ENCODE results near the gene LRRC4C. TPM values are rescaled to one million over a fixed set of nuclear protein-coding genes. Genes with fewer than 3 reads are reported as not detected.

The LRRC4C gene
- total RNA-seq (2014; rRNA removed; shearing (Covaris generic)) = 0.06 TPM in 1 of 2 replicates, not detected in the other

DNA sequence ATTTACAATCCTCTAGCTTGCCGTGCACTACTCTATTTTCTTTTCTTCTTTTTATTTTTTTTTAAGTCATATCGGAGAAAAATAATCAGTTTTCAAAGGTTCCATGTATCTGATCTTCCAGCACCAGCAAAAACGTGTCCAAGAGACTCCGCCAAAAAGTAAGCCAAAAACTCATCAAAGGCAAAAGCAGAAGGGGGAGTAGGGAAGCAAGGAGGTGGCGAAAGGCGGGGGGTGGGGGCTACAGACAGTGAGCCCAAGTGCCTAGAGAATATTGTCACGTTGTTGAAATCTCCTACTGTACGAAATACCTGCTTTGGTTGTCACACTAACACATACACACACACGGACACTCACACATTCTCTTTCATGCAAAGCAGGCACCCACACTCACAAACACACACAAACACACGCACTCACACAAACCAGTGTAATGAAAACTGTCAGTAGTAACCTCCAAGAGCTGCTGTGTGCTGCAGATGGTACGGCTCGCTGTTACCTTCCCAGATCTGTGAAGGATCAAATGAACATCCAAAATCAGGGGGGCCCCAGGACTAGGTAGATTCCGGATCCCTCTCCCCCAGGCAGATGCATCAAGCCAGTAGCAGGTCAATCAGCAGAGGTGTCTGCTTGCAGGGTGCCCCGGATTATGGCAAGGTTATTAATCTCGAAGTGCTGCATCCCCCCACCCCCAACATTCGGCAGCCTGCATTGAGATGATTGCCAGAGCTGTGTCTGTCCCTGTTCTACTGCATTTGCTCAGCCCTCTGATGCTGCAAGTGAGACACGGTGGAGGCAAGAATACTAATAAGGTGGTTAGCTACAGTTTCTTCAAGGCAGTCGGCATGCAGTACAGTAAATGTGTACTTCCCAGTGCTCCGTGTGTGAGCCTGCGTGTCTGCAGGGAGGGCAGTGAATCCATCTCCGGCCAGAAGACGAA, at the start of gene LRRC4C:
Gene LRRC4C, minus strand, starts transcription at position 188 of the 937 bp plus-strand sequence.
- no peaks in the 10 kb centered on the region for H3K4me1 ChIP-seq
- no peak within 1 kb of the TSS for H3K4me3 ChIP-seq
- no peaks in the 10 kb centered on the region for H3K27me3 ChIP-seq
- no peaks in the 10 kb centered on the region for H3K36me3 ChIP-seq
- no peak within 1 kb of the TSS for H3K27ac ChIP-seq
- H3K9me3 ChIP-seq (replicated peaks) = no peaks in the 10 kb centered on the region
- DNase-seq = no peak

DNA sequence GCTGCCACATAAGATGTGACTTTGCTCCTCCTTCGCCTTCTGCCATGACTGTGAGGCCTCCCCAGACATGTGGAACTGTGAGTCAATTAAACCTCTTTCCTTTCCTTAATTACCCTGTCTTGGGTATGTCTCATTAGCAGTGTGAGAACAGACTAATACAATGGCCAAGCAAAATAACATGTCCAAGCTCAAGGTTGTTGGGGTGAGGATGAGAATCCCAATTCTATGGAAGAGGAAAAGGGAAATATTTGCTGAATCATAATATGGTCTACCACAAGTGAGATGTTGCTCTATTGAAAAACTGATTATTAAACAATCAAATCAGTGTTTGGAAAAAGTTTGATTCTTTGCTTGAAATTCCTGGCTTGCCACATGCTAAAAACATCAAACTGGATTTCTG, 48.7 kb upstream of the LRRC4C start:
- H3K27me3 ChIP-seq = no peaks in the 10 kb centered on the region
- no peak for DNase-seq
- H3K4me3 ChIP-seq = no peak overlapping the region
- H3K4me1 ChIP-seq = no peaks in the 10 kb centered on the region
- H3K9me3 ChIP-seq (replicated peaks) = no peaks in the 10 kb centered on the region
- no peak overlapping the region for H3K27ac ChIP-seq
- H3K36me3 ChIP-seq = no peaks in the 10 kb centered on the region

DNA sequence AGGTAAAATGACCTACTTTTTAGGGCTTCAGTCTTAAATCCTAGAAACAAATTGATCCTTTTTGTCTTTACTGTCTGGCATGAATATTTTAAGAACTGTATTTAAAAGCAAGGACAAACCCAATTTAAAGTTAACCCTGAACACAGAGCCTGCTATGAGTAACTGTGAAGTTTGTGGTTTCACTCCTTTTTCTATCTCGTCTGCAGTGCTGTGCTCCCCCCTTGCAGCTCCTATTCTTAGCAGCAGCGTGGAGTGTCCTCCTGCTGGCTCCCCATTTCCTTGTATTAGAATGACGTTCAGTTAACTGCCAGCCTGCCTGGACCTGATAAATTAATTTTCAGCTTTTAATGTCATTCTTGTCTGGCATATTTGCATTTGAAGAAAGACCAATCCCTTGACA, 40.0 kb upstream of the LRRC4C start:
- H3K4me1 ChIP-seq = no peaks in the 10 kb centered on the region
- H3K36me3 ChIP-seq = no peaks in the 10 kb centered on the region
- no peak overlapping the region for H3K27ac ChIP-seq
- no peaks in the 10 kb centered on the region for H3K27me3 ChIP-seq
- DNase-seq = no peak
- no peak overlapping the region for H3K4me3 ChIP-seq
- H3K9me3 ChIP-seq (replicated peaks) = no peaks in the 10 kb centered on the region

DNA sequence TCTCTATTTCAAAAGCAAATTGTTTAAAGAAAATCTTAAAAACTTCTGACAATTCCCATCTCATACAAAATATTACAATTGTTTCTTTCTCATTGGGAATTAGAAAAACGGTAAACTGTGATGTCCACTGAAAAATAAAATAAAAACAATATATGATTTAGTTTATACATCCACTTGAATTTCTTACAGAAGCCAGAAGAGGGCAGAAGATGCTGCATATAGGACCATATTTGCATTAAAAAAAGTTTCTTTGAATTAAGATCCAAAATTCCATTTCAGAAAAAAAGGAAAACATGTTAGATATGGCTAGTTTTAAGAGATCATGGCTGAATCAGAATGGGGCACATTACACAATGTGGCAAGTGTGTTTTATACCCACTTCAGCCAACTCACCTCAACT, 39.3 kb upstream of the LRRC4C start:
- H3K27ac ChIP-seq = no peak overlapping the region
- H3K4me1 ChIP-seq = no peaks in the 10 kb centered on the region
- no peaks in the 10 kb centered on the region for H3K36me3 ChIP-seq
- no peaks in the 10 kb centered on the region; the same call in 1 of the 2 replicates for H3K27me3 ChIP-seq
- no peaks in the 10 kb centered on the region for H3K9me3 ChIP-seq (replicated peaks)
- H3K4me3 ChIP-seq = no peak overlapping the region
- peak in 1 of 2 experiments; percentile 12 for DNase-seq

DNA sequence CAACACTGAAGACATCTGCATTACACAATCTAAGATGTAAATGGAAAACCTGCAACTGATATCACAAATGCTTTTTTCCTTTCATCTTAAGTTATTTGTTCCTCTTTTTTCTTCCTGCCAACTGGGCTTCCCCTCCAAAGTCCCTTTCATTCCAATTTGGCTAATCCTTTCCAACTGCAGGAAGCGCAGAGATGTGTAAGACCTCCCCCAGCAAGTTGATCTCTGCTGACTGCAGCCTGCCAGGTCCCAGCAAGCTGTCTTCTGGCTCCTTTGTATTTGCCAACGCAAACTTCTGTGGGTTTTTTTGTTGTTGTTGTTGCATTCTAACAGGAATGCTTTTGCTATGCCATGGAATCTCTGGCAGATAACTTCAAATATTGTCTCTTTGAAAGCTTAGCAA, 38.5 kb upstream of the LRRC4C start:
- no peak overlapping the region for H3K27ac ChIP-seq
- H3K9me3 ChIP-seq (replicated peaks) = no peaks in the 10 kb centered on the region
- DNase-seq = peak in 1 of 2 experiments; percentile 6
- no peaks in the 10 kb centered on the region for H3K36me3 ChIP-seq
- H3K4me1 ChIP-seq = no peaks in the 10 kb centered on the region
- no peaks in the 10 kb centered on the region; the same call in 1 of the 2 replicates for H3K27me3 ChIP-seq
- no peak overlapping the region for H3K4me3 ChIP-seq

DNA sequence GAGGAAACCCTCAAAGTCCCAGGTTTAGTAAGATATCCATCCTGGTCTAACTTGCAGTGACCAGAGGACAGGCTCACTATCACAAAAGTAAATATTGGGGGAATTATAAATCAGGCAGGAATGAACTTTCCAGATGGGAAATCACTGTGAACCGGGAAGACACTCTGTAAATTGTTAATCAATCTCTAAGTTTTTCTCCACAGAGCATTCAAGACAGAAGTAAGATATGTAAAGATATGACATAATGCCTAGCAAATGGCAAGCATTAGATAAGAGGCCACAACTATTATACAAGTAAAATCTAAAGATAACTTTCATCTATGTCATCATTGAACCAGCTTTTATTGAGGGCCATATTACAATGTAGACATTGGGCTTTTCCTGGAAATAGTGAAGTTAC, 35.3 kb upstream of the LRRC4C start:
- no peaks in the 10 kb centered on the region; the same call in 1 of the 2 replicates for H3K27me3 ChIP-seq
- no peak overlapping the region for H3K27ac ChIP-seq
- no peaks in the 10 kb centered on the region for H3K9me3 ChIP-seq (replicated peaks)
- DNase-seq = no peak
- no peak overlapping the region for H3K4me3 ChIP-seq
- H3K36me3 ChIP-seq = no peaks in the 10 kb centered on the region
- H3K4me1 ChIP-seq = no peaks in the 10 kb centered on the region

DNA sequence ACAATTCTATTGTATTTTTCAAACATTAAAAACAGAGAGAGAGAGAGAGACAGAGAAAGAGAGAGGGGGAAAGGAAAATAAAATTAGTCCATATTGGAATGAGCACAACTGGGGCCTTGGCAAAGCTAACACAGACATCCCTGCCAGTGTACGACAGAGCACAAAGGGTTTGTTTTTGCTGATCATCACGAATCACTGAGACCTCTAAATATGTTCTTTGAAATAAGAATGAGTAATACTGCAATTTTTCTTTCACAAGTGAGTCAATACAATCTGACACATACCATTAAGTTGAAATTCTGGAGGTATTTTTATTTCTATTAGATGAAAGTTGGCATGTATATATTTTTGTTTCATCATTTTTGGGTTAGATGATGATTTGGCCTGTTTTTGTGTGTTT, 27.0 kb upstream of the LRRC4C start:
- Histone ChIP-seq H3K9me3 (replicated peaks) (no peaks in the 10 kb centered on the region), H3K27me3 (peaks cover 16% of the 10 kb centered on the region), H3K4me3 (no peak overlapping the region), H3K27ac (no peak overlapping the region), H3K36me3 (no peaks in the 10 kb centered on the region), H3K4me1 (no peaks in the 10 kb centered on the region)
- DNase-seq = no peak

DNA sequence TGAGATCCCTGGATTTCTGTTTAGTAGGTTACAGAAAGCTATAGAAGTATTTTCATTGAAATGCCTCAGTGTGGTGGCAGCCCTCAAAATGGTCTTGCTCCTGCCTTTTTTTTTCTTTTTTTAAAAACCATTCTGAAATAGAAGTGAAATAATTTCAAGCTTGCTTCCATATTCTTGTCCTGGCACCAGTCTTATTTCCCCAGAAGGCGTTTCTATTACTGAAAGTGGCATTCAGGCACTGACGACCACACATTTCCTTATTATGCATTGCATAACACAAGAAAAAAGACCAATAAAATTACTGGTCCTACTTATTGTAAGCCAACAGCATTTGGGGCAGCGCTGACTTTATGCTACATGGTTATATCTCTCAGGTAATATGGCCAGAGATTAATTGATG, 24.5 kb upstream of the LRRC4C start:
- Histone ChIP-seq H3K36me3 (no peaks in the 10 kb centered on the region), H3K27ac (no peak overlapping the region), H3K27me3 (peaks cover 16% of the 10 kb centered on the region), H3K4me1 (no peaks in the 10 kb centered on the region), H3K9me3 (replicated peaks) (peaks cover 3% of the 10 kb centered on the region; the same call in 1 of the 2 replicates), H3K4me3 (no peak overlapping the region)
- DNase-seq = no peak

DNA sequence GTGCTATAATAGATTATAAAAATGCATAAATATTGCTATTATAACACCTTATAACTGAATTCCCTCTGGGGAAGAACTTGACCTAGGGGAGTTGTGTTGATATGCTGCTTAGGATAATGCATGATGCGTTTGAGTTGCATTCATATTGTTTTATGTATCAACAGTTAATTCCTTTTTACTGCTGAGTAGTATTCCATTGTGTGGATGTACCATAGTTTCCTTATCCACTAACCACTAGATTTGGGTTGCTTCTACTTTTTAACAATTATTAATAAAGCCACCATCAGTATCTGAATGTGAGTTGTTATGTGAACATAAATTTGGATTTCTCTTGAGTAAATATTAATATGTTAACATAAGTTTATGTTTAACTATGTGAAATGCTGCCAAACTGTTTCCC, 19.7 kb upstream of the LRRC4C start:
- DNase-seq = no peak
- no peak overlapping the region for H3K27ac ChIP-seq
- H3K9me3 ChIP-seq (replicated peaks) = peaks cover 6% of the 10 kb centered on the region; the same call in 1 of the 2 replicates
- H3K4me1 ChIP-seq = no peaks in the 10 kb centered on the region
- H3K27me3 ChIP-seq = no peaks in the 10 kb centered on the region
- no peaks in the 10 kb centered on the region for H3K36me3 ChIP-seq
- no peak overlapping the region for H3K4me3 ChIP-seq

DNA sequence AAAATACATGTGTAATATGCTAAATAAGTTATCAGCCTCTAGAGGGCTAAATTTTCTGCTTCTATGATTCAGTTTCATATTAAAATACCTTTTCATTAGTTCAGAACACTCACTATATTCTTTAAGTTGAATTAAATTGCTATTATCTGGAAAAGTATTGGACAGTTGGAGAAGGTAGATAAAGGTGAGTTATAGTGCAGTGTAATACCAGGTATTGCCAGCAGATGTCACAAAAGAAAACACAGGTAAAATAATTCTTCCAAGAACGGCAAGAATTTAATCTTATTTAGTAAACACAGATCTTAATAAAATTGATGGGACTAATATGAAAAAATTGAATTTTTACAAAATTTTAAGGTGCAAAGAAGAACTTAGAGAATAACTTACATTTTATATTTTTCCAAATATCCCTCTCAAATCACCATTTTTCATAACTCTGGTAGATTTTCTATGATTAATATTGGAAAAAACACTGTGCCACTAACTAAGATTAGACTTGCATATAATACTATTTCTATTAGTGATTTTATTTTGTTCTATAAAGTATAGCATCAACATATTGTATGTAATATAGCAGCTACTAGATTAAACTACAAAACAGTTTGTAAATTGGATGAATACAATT, 1.7 kb upstream of the LRRC4C start:
- peak in 1 of 2 experiments; percentile 36 for DNase-seq
- no peaks in the 10 kb centered on the region for H3K9me3 ChIP-seq (replicated peaks)

DNA sequence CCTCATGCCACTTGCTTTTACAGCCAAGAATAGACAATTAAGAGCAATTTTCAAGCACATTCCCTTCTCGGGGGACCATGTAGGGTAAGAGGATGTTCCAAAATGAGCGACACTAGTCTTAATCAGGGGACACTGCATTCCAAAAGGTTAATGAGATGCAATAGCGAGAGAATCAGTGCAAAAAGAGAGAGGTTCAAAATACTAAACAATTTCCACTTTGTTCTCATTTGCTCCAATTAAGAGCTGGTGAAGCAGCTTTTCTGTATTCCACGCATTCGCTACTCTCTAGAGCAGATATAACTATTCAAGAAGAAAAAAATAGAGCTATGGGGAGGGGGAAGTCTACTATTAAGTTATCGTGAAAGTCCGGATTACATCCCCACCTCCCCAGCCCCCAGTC, 811 bp downstream of the LRRC4C start:
- no peak overlapping the region for H3K4me3 ChIP-seq

More for the DNA sequence above, 1.7 kb upstream of the LRRC4C start:
- H3K4me1 ChIP-seq = no peaks in the 10 kb centered on the region
- H3K27me3 ChIP-seq = no peaks in the 10 kb centered on the region
- no peaks in the 10 kb centered on the region for H3K36me3 ChIP-seq
- no peak overlapping the region for H3K4me3 ChIP-seq
- no peak overlapping the region for H3K27ac ChIP-seq

DNA sequence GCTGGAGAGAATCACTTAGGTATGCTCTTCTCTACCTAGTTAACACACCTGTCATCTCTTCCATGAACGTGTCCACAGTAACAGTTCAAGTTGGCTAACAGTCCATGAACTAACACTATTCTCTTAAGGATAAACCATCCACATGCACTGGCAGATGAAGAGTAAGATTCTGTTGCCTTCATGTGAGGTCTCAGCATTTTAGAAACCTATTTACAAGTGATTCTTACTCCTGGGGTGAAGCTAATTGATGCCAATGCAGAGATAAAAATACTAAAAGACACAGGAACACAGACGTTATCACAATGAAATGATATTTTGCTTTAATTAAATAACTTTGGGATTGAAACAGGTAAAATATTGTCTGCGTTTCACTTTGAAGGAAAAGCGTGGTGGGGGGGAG, 1.3 kb downstream of the LRRC4C start:
- H3K27ac ChIP-seq = no peak overlapping the region
- no peaks in the 10 kb centered on the region for H3K27me3 ChIP-seq
- no peak for DNase-seq
- H3K36me3 ChIP-seq = no peaks in the 10 kb centered on the region
- no peaks in the 10 kb centered on the region for H3K9me3 ChIP-seq (replicated peaks)
- H3K4me3 ChIP-seq = no peak overlapping the region
- H3K4me1 ChIP-seq = no peaks in the 10 kb centered on the region

More for the DNA sequence above, 811 bp downstream of the LRRC4C start:
- H3K9me3 ChIP-seq (replicated peaks) = no peaks in the 10 kb centered on the region
- H3K27me3 ChIP-seq = no peaks in the 10 kb centered on the region
- no peak for DNase-seq
- H3K27ac ChIP-seq = no peak overlapping the region
- H3K4me1 ChIP-seq = no peaks in the 10 kb centered on the region
- no peaks in the 10 kb centered on the region for H3K36me3 ChIP-seq

DNA sequence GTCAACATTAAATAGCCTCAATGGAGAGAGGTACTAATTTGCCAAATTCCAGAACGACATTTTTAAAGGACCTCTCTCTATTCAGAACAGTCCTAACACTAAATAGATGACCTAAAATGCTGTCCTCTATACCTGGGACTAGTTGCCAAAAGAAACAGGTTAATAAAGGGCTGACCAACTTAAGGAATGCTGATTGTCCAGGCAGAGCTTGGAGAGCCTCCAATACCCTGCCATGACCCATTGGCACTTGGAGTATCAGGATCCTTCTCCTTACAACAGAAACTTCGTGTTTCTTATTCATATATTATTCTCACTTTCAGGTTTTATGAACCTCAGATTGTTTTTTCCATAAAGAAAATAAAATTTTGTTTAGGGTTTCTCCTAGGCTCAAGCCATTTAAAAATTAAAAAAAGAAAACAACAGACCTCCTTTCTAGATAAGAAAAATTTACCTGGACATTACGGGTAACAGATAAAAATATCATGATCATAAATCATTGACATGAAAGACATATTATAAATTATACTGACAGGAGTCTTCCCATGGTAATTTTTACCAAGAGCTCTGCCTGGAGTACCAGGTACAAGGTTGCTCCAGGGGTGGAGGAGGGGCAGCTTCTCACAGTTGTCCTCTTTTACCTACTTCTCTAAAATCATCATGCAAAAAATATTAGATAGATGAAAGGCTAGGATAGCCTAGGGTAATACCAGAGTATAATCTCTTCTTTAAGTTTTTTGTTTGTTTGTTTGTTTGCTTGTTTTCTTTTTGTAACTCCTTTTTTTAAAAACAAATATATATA, 2.0 kb downstream of the LRRC4C start:
- H3K27me3 ChIP-seq = no peaks in the 10 kb centered on the region

DNA sequence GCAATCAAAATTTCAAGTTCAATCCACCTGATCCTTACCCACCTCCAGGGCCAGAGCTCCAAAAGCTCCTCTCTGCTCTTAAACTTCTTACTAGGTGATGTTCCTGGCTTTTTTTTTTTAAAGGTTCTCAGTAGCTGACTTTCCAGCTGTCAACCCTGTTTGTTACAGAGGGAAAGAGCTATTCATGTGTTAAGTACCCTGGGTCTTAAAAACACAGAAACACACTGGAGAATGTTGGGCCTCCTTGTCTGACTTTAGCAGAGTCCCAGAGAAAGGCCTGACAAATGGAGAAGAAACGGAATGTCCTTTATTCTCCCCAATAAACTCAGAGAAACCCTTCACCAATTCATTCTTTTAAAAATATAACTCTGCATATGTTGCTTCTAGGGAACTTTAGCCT, 3.2 kb downstream of the LRRC4C start:
- no peak for DNase-seq
- no peaks in the 10 kb centered on the region for H3K9me3 ChIP-seq (replicated peaks)
- H3K27ac ChIP-seq = no peak overlapping the region

More for the DNA sequence above, 2.0 kb downstream of the LRRC4C start:
- Histone ChIP-seq H3K4me1 (no peaks in the 10 kb centered on the region), H3K9me3 (replicated peaks) (no peaks in the 10 kb centered on the region), H3K36me3 (no peaks in the 10 kb centered on the region), H3K4me3 (no peak overlapping the region), H3K27ac (no peak overlapping the region)
- DNase-seq = no peak

DNA sequence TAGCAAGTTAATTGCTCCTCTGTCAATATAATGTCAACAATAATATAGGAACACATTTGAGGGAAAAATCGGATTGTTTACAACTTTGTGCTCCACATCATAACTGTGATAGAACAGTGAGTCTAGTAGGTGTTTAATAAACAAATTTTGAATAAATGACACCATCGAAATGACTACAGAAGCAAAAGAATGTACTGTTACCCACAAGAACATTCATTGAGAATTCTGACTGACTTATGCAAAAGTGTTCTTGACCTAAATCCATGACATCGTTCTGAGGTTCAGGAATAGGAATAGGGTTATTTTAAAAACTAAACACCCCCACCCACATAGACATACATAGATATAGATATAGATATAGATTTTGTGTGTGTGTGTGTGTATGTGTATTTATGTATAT, 8.4 kb downstream of the LRRC4C start:
- Histone ChIP-seq H3K9me3 (replicated peaks) (no peaks in the 10 kb centered on the region), H3K27me3 (no peaks in the 10 kb centered on the region), H3K4me3 (no peak overlapping the region), H3K4me1 (no peaks in the 10 kb centered on the region), H3K27ac (no peak overlapping the region), H3K36me3 (no peaks in the 10 kb centered on the region)
- no peak for DNase-seq

More for the DNA sequence above, 3.2 kb downstream of the LRRC4C start:
- no peaks in the 10 kb centered on the region for H3K27me3 ChIP-seq
- H3K4me3 ChIP-seq = no peak overlapping the region
- no peaks in the 10 kb centered on the region for H3K4me1 ChIP-seq
- H3K36me3 ChIP-seq = no peaks in the 10 kb centered on the region
